H1 (cell line): Measurements from ENCODE around the gene RAPGEF6. TPM values are rescaled to one million over a fixed set of nuclear protein-coding genes. Genes with fewer than 3 reads are reported as not detected.

Experiments
- CHD1 ChIP-seq: IDR thresholded peaks from 2 replicates; pipeline ENCODE4 v1.6.1; 2012; ENCODE audit warnings: low read depth, low read length, improper control_type of control experiment
- SP2 ChIP-seq: IDR thresholded peaks from 2 replicates; pipeline ENCODE4 v1.6.1; 2012; ENCODE audit warnings: mild to moderate bottlenecking, low read length, inconsistent platforms
- TCF12 ChIP-seq: IDR thresholded peaks from 2 replicates; pipeline ENCODE4 v1.6.1; 2011; ENCODE audit warnings: low read depth, mild to moderate bottlenecking, low read length
- polyA plus RNA-seq, 7 experiments: library from polyadenylated mRNA; depleted of rRNA in 3 of 7; stranded (reverse) in 5 of 7; unstranded in 2 of 7; fragments of >200 nt in 5 of 7; fragments of 200-250 nt in 2 of 7; gene quantifications; 1 replicate in 5 of 7; 2 replicates in 1 of 7; 4 replicates in 1 of 7; pipeline versions ENCODE4 v1.2.1 to v1.2.3, GENCODE V29; 2011 to 2013; ENCODE audit warnings: missing spikeins in 2 of 7, mixed read lengths in 2 of 7
- total RNA-seq: library from RNA; stranded (reverse); fragmentation: NEBNext Ultra II Directional; extraction: Animal tissue kit (Norgen Biotek cat#: 25700); gene quantifications from 2 replicates; pipeline ENCODE4 v1.2.1, GENCODE V29; 2021
- TF ChIP-seq, protein P1 (sequence below): IDR thresholded peaks from 2 replicates; pipeline ENCODE4 v1.6.1; 2011; ENCODE audit warnings: low read length, improper control_type of control experiment
- TF ChIP-seq, protein P2 (sequence below), 3 experiments: IDR thresholded peaks; 1 replicate in 2 of 3; 2 replicates in 1 of 3; pipeline versions ENCODE4 v1.5.1 to v1.6.1; 2011; ENCODE audit warnings: low read length in 3 of 3, mild to moderate bottlenecking in 3 of 3, inconsistent platforms in 2 of 3, low read depth in 1 of 3, moderate library complexity in 1 of 3; ENCODE audit not compliant: insufficient read depth in 1 of 3; ENCODE audit errors: control extremely low read depth in 1 of 3

The RAPGEF6 gene
- total and polyA plus RNA-seq, 2 of the 8 experiments (the other 6 are each of a cell fraction or from before 2014, with no cell fraction given): 4.8 to 20.0 TPM

DNA sequence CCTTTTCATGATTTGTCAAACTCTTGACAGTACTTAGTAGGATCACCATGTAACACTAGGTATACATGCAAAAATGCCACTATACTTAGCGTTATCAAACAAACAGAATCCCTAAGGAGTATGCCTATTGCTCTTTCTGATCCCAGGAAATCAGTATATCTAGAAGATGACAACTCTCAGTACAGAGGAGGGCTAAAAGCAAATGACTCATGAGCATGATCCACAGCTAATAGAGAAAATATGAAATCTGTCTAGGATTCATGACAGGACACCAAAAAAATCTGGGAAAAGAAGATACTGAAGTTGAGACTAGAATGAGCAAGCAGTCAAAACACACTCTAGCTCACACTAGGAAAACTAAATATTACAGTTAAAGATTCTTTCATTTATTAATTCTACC is 89.2 kb downstream of the RAPGEF6 start (continued):
- no peak for TF ChIP-seq TCF12
- no peak for TF ChIP-seq SP2
- TF ChIP-seq CHD1: no peak
- TF ChIP-seq, protein P1, sequence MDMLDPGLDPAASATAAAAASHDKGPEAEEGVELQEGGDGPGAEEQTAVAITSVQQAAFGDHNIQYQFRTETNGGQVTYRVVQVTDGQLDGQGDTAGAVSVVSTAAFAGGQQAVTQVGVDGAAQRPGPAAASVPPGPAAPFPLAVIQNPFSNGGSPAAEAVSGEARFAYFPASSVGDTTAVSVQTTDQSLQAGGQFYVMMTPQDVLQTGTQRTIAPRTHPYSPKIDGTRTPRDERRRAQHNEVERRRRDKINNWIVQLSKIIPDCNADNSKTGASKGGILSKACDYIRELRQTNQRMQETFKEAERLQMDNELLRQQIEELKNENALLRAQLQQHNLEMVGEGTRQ: no peak
- TF ChIP-seq, protein P2, sequence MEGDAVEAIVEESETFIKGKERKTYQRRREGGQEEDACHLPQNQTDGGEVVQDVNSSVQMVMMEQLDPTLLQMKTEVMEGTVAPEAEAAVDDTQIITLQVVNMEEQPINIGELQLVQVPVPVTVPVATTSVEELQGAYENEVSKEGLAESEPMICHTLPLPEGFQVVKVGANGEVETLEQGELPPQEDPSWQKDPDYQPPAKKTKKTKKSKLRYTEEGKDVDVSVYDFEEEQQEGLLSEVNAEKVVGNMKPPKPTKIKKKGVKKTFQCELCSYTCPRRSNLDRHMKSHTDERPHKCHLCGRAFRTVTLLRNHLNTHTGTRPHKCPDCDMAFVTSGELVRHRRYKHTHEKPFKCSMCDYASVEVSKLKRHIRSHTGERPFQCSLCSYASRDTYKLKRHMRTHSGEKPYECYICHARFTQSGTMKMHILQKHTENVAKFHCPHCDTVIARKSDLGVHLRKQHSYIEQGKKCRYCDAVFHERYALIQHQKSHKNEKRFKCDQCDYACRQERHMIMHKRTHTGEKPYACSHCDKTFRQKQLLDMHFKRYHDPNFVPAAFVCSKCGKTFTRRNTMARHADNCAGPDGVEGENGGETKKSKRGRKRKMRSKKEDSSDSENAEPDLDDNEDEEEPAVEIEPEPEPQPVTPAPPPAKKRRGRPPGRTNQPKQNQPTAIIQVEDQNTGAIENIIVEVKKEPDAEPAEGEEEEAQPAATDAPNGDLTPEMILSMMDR (IDR thresholded peaks at IDR 0.05; ENCODE audit: control extremely low read depth in 1 of 3, insufficient read depth in 1 of 3, low read depth in 1 of 3, low read length in 3 of 3): no peak
- TF ChIP-seq, all 59 proteins: peak for 0
